ENCODE measurements around the gene SCAPER. TPM values are rescaled to one million over a fixed set of nuclear protein-coding genes. Genes with fewer than 3 reads are reported as not detected.

The SCAPER gene
- total and polyA plus RNA-seq, 2 experiments from 2014 or later, result 27.0 to 35.7 TPM

DNA sequence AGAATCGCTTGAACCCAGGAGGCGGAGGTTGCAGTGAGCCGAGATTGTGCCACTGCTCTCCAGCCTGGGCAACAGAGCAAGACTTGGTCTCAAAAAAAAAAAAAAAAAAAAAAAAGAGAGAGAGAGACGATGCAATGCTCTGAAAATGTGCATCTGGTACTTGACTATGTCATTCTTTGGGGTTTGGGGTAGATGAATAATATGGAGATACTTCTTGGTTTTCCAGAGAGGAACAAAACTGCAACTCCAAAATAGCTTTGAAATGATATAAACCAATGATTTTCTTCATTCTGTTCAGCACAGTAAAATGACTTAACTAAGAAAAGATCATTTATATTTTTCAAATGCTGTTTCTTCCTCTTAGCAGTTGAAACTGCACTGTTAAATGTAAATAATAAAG, 409.7 kb downstream of the SCAPER start:
- Histone ChIP-seq H3K9me3 (ENCODE audit: low read depth) (no peaks in the 10 kb centered on the region), H3K4me1 (ENCODE audit: low read depth) (no peaks in the 10 kb centered on the region), H3K27me3 (no peaks in the 10 kb centered on the region), H3K4me3 (no peak overlapping the region), H3K27ac (no peak overlapping the region), H3K36me3 (no peaks in the 10 kb centered on the region)
- no peak for DNase-seq (ENCODE audit: low read depth in 1 of 2, low spot score in 1 of 2)
- TF ChIP-seq CTCF (IDR thresholded peaks at IDR 0.05; ENCODE audit: low read depth, low read length), result no peak

- H3K4me1 ChIP-seq (ENCODE audit: low read depth), result no peaks in the 10 kb centered on the region
- TF ChIP-seq CTCF (IDR thresholded peaks at IDR 0.05; ENCODE audit: low read depth, low read length), result no peak
- no peak overlapping the region for H3K27ac ChIP-seq
- no peak overlapping the region for H3K4me3 ChIP-seq
- no peaks in the 10 kb centered on the region for H3K27me3 ChIP-seq
- no peaks in the 10 kb centered on the region for H3K36me3 ChIP-seq
- no peak for DNase-seq (ENCODE audit: low read depth in 1 of 2, low spot score in 1 of 2)
- H3K9me3 ChIP-seq (ENCODE audit: low read depth), result no peaks in the 10 kb centered on the region
Measured at GRCh38 chr15:76492538-76492937, 412.6 kb downstream of the SCAPER start.

- no peak for TF ChIP-seq CTCF (IDR thresholded peaks at IDR 0.05; ENCODE audit: low read depth, low read length)
- H3K4me1 ChIP-seq (ENCODE audit: low read depth), result no peaks in the 10 kb centered on the region
- H3K9me3 ChIP-seq (ENCODE audit: low read depth), result no peaks in the 10 kb centered on the region
- no peaks in the 10 kb centered on the region for H3K36me3 ChIP-seq
- no peak overlapping the region for H3K4me3 ChIP-seq
- no peaks in the 10 kb centered on the region for H3K27me3 ChIP-seq
- no peak for DNase-seq (ENCODE audit: low read depth in 1 of 2, low spot score in 1 of 2)
- H3K27ac ChIP-seq, result no peak overlapping the region
Measured at GRCh38 chr15:76483752-76484151, 421.4 kb downstream of the SCAPER start.

DNA sequence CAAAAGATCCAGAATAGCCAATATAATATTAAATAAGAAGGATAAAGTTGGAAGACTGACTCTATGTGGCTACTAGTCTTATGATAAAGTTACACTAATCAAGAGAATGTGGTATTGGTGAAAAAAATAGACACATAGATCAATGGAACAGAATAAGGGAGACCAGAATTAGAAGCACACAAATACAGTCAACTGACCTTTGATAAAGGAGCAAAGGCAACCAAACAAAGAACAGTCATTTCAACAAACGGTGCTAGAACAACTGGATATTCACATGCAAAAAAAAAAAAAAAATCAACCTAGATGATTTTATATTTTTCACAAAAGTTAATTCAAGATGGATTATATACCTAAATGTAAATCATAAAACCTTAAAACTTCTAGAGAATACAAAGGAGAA, 422.1 kb downstream of the SCAPER start:
- no peaks in the 10 kb centered on the region for H3K9me3 ChIP-seq (ENCODE audit: low read depth)
- TF ChIP-seq CTCF (IDR thresholded peaks at IDR 0.05; ENCODE audit: low read depth, low read length), result no peak
- no peaks in the 10 kb centered on the region for H3K36me3 ChIP-seq
- H3K27me3 ChIP-seq, result no peaks in the 10 kb centered on the region
- no peak overlapping the region for H3K27ac ChIP-seq
- no peak for DNase-seq (ENCODE audit: low read depth in 1 of 2, low spot score in 1 of 2)
- H3K4me1 ChIP-seq (ENCODE audit: low read depth), result no peaks in the 10 kb centered on the region
- no peak overlapping the region for H3K4me3 ChIP-seq

GRCh38 chr15:76480267-76480666, 424.9 kb downstream of the SCAPER start:
- H3K4me3 ChIP-seq, result no peak overlapping the region
- no peaks in the 10 kb centered on the region for H3K9me3 ChIP-seq (ENCODE audit: low read depth)
- H3K4me1 ChIP-seq (ENCODE audit: low read depth), result no peaks in the 10 kb centered on the region
- TF ChIP-seq CTCF (IDR thresholded peaks at IDR 0.05; ENCODE audit: low read depth, low read length), result no peak
- H3K36me3 ChIP-seq, result no peaks in the 10 kb centered on the region
- no peak for DNase-seq (ENCODE audit: low read depth in 1 of 2, low spot score in 1 of 2)
- H3K27ac ChIP-seq, result no peak overlapping the region
- no peaks in the 10 kb centered on the region for H3K27me3 ChIP-seq

GRCh38 chr15:76470691-76471090, 434.4 kb downstream of the SCAPER start:
- no peak for TF ChIP-seq CTCF (IDR thresholded peaks at IDR 0.05; ENCODE audit: low read depth, low read length)
- Histone ChIP-seq H3K27me3 (no peaks in the 10 kb centered on the region), H3K36me3 (no peaks in the 10 kb centered on the region), H3K9me3 (ENCODE audit: low read depth) (no peaks in the 10 kb centered on the region), H3K4me3 (no peak overlapping the region), H3K4me1 (ENCODE audit: low read depth) (no peaks in the 10 kb centered on the region), H3K27ac (no peak overlapping the region)
- DNase-seq (ENCODE audit: low read depth in 1 of 2, low spot score in 1 of 2), result peak in 1 of 2 donors; percentile 34
